GM19452 (cell line): ENCODE results near the gene SAE1.
A peak's percentile ranks its signal among the peaks of the same experiment; 100 is the strongest.
"Not testable (repeated sequence)": the region's sequence is repeated elsewhere in the genome, so short reads cannot be mapped to it uniquely, and the experiment has no call there.

Experiments
- ATAC-seq: cut with Tn5 transposase; IDR thresholded peaks from one replicate; pipeline ENCODE4 v1.9.1; 2021; ENCODE audit not compliant: unreplicated experiment

Gene SAE1

DNA sequence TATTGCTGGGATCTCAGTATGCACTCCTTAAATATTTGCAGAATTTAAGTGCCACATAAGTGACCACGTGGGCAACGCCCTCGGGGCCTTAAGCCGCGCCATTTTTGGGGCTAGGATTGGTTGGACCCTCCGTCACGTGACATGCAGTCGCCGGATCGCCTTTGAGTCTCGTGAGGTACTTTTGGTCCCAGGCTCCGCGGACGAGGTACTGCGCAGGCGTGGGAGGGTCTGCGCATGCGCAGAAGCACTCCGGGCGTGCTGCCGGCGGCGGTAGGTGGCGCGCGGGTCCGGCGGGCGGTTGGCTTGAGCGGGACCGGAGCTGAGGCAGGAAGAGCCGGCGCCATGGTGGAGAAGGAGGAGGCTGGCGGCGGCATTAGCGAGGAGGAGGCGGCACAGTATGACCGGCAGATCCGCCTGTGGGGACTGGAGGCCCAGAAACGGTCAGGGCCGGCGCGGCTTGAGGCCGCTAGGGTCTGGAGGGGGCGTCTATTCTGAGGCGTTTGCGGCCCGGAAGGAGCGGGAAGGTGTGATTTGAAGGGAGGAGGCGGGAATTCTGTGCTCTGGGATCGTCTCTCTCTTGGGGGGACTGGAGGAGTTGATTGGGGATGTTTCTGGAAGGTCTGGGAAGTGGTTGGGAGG is at the start of gene SAE1:
SAE1 (plus strand) TSS at position 247 of the 639 bp plus-strand sequence; CDS start at position 343, 96 bp downstream.
- peak; percentile 71 for ATAC-seq

DNA sequence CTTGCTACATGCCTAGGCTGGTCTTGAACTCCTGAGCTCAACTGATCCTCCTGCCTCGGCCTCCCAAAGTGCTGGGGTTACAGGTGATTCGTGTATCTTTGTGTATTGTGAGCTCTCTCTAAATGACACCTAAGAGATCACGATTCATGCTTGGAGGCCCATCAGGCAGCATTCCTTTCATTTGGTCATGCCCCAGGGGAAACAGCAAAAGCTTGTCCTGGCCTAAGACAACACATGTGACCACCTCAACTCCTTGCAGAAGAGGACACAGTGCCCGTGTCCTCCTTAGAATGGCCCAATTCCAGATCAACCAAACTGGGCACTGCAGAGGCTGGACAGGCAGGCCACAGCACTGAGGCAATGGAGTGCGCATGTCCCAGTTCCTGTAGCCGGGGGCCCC is 49.5 kb upstream of the SAE1 start:
- ATAC-seq: no peak

DNA sequence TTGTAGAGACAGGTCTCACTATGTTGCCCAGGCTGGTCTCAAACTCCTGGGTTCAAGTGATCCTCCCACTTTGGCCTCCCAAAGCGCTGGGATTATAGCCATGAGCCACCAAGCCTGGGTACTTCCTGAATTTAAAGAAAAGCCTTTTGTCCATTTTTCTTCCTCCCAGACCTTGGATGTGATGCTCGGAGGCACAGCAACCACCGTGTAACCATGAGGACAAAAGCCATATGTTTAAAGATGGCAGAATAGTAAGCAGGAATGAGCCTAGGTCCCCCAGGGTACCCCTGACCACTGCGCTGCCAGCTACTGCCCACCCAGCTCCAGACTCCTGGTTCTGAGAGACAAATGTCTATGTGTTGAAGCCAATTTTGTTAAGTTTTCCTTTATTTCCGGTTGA is 48.1 kb upstream of the SAE1 start:
- no peak for ATAC-seq

DNA sequence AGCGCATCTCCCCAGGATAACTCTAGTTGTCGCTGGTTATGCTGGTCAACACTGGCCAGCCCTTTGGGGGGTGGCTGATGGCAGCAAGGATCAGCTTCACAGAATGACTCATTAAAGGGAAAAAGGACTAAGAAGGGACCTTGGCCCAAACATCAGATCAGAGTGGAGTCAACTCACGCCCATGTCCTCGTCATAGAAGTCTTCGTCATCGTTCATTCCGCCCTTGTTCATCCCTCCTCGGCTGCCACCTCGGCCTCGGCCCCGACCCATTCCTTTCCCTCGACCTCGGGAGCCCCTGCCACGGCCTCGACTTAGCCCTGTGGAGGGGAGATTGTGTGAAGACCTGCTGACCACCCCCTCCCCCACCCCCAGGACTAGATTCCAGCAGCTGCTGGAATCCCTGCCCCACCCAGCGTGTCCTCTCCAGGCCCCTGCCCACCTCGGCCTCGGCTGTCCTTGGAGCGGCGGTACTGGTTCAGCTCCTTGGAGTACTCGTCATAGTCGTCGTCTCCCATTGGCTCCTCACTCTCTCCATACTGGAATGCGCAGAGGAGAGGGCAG is 45.7 kb upstream of the SAE1 start:
- no peak for ATAC-seq

DNA sequence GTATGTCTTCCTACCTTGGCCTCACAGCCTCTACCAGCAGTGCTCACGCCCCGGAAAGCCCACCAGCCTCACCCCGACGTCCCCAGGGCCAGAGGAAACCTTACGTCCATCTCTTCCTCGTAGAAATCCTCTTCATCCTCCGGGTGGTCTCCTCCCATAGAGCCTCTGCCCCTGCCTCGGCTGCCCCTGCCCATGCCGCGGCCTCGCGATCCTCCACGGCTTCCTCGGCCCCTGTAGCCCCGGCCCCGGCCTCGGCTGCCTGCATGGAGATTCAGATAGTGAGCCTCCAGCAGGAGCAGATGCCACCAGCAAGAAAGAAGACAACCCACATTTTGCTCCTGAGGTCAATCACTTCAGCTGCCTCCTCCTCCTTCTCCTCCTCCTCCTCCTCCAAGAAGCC is 44.4 kb upstream of the SAE1 start:
- ATAC-seq: no peak

- ATAC-seq: no peak
Observed at GRCh38 chr19:47089767-47090350, 40.8 kb upstream of the SAE1 start.

GRCh38 chr19:47093254-47093653 is 37.4 kb upstream of the SAE1 start:
- no peak for ATAC-seq

- ATAC-seq: no peak
Observed at GRCh38 chr19:47093841-47094240, 36.8 kb upstream of the SAE1 start.

DNA sequence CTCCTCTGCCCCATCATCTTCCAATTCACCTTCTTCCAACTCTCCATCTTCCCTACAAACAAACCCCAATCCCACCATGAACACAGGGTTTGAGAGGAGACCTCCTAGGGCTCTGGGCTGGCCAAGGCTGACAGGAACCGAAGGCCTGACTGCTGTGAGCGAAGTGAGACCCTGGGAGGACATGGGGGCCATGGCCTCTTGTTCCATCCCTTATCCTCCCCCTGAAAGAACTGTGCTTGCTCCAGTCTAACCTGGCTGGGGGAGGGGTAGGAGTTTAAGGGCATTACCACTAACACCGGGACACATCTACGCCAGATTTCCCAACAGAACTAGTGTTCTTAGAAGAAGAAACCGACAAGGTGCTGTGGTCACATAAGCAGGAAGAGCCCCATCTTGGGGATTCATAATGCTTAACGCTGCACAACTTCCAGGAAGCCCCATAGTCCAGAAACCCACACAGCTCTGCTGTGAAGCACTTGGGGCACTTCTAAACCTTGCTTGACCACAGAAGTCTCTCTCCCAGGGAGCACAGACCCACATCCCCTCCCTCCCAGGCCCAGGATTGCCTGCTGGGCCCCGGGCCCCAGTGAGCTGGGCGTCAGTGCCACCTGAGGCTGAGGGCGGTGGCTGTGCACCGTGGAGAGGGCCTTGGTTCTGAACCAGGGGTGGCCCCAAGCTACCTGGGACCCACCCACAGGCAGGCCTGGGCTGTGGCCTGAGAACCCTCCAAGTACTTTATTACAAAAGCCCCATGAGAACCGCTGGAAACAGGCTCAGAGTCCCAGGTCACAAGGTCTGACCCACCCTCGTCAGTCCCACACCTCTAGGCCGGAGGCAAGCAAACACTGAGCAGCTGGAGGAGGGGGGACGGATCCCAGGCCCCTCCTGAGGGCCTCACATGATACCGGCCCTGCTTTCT is 35.8 kb upstream of the SAE1 start:
- ATAC-seq: no peak

DNA sequence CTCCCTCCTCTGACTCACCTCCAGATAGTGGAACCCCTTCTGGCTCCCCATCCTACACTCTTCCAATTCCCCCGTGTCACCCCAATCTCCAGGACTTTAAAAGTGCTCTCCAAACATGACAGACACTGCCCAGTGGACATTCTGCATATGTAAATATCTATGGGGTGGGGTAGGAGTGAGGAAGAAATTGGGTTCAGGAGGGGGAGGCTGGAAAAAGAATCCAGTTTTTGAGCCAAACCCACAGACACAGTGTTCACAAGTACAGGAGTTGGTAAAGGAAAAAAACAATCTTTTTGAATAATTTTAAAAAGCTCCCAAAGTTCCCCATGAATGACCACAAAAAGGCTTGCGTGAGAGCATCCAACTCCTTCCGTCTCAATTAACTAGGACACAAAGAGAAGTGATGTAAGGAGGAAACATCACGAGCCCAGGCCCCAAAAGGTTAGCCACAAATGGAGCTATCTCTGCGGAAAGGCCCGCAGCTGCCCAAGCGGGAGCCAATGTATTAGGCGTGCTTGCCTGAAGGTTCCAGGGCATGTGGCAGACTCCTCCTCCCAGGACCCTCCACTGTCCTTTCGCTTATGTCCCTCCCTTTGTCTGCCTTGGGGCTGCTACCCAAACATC is 35.0 kb upstream of the SAE1 start:
- ATAC-seq: no peak

DNA sequence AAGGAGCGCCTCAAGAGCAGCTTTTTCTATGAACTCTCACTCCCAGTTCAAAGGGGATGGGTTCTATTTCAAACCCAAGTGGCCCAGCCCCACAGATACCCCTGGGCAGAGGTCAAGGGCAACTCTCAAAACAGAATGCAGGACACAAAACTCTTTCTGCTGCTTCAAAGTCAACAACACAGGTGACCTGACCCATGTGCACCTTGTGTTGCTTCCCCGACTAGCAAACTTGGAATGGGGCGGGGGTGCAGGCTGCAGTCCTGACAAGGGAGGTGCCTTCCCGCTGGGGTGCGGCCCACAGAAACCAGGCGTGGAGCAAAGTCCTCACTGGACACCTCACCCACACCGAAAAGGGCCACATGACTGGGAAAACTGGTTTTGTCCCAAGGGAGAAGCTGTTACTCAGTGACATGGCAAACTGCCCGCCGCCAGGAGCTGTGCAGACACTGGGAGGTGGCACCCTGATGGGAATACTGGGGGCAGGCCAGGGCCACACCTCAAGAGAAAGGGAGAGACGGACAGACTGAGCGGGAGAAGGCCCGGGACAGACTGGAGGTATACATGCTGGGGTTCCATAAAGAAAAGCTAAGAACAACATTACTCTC is 34.4 kb upstream of the SAE1 start:
- ATAC-seq: no peak

DNA sequence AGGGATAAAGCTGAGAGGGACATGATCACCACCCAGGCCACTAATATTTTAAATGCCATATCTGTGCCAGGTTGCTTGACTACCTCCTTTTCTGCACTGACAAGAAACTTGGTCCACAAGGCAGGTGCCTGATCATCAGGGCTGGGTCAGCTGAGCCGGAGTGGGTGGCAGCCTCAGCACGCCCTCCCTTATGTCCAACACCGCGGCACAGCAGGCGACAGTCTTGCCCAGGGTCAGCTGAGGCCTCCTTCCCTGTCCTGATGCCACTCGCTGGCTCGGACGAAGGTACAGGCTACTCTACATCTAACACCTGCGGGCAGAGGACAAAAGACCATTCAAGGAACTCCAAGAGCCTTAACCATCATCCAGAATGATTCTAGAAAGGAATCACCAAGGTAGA is 33.9 kb upstream of the SAE1 start:
- no peak for ATAC-seq

- no peak for ATAC-seq
Observed at GRCh38 chr19:47097396-47098201, 33.0 kb upstream of the SAE1 start.

- ATAC-seq: no peak
Observed at GRCh38 chr19:47098608-47099007, 32.0 kb upstream of the SAE1 start.

- no peak for ATAC-seq
Observed at GRCh38 chr19:47099576-47100050, 31.0 kb upstream of the SAE1 start.

GRCh38 chr19:47100290-47100689 is 30.3 kb upstream of the SAE1 start:
- no peak for ATAC-seq

DNA sequence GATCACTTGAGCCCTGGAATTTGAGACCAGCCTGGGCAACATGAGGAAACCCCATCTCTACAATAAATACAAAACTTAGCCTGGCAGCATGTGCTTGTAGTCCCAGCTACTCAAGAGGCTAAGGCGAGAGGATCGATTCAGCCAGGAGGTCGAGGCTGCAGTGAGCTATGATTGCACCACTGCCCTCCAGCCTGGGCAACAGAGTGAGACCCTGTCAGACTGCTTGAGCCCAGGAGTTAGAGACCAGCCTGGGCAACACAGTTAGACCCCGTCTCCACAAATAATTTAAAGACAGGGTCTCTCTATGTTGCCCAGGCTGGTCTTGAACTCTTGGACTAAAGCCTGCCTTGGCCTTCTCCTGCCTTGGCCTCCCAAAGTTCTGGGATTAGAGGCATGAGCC is 29.5 kb upstream of the SAE1 start:
- not testable (repeated sequence) for ATAC-seq

DNA sequence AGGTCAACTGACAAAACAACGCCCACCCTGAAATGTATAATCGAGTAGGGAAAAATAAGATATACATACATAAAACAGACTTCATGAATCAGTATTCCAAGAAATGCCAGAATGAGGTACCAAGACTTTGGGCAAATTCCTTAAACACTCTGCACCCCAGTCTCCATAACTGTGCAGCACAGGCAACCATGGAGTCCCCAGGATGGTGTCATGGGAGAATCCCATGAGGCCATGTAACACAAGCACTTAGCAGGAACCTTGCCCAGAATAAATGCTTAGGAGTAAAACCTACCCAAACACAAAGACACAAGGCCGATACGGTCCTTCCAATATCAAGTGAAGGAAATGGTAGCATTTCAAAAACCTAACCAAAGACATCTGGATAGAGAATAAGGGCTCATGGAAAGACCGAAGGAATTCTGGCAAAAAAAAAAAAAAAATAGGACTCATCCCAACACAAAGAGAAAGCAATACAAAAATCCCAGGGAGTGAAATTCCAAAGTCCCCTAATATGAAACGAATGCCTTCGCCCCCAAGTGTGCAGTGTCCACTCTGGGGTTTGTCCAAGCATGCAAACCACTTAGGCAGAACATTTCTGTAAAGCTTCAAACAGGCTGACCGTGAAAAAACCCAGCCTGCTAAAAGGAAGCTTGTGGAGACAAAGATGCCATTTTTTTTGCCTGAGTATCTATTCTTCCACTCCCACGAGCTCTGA is 28.1 kb upstream of the SAE1 start:
- ATAC-seq: no peak

GRCh38 chr19:47104680-47105079 is 26.0 kb upstream of the SAE1 start:
- no peak for ATAC-seq
